Measurements from ENCODE around the gene BCAR3. TPM values are rescaled to one million over a fixed set of nuclear protein-coding genes. Genes with fewer than 3 reads are reported as not detected.
A peak's percentile ranks its signal among the peaks of the same experiment; 100 is the strongest.

BCAR3 gene
- total RNA-seq, 4 donors from 2014 or later = 17.3 to 72.7 (median 54.2) TPM

DNA sequence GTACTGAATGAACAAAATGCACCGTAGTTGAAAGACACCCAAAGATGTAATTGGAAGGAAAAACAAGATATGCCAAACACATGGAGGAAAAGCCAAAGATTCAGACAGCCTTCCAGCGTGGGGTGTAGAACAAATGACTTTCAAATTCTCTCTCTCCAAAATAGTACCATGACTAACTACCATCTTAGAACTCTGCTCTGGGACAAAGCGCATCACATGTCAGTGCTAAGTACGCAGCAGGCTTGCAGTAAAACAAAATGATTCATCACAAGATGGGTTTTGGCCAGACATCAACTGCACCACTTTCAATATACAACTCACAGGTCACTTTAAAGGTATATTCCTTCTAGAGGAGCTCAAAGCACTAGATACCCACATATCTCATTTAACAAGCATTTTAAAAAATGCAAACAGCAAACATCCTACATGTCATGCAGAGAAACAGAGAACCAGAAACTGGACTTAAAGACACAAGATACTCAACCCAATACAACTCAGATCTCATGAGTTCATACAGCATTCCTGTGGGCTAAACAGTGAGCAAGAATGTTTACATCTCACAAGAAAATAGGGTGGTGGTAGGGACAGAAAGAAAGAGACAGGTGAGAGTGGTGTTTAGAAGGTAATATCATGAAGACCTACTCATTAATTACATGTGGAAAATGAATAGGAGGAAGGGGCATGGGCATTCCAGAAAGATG is 75.7 kb downstream of the BCAR3 start:
- Histone ChIP-seq H3K27me3 (no peaks in the 10 kb centered on the region), H3K4me3 (no peak overlapping the region)

DNA sequence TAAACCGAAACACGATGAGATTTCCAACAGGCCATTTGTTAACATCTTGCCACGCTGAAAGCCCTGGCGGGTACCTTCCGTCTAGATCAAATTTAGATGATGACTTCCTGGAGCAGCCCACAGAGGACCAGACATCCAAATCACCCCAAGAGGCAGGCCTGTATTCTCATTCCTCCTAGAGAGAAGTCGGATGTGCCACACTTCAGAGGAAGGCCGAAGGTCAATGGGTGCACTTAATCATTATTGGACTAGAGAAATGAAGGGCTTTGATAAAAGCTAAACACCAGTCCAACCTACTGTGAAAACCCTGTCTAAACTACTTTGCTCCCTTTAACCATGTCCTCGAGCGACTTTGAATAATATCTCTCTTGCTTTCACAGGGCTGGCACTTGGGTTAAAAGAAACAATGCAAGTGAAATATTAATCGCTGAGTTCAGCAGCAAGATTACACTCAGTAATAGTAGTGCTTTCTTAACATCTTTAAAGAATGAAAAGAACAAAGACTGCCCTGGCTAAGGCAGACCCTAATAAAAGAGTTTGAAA is 76.5 kb downstream of the BCAR3 start:
- Histone ChIP-seq H3K4me1 (peaks cover 0 to 28% (median 0%) of the 10 kb centered on the region in 4 donors), H3K27ac (peak overlapping the region in 3 of 4 donors; percentile 18 to 80 (median 25)), H3K36me3 (no peaks in the 10 kb centered on the region), H3K4me3 (no peak overlapping the region), H3K27me3 (no peaks in the 10 kb centered on the region), H3K9me3 (no peaks in the 10 kb centered on the region)
- TF ChIP-seq POLR2A (IDR thresholded peaks at IDR 0.05) = no peak
- TF ChIP-seq, protein P1, sequence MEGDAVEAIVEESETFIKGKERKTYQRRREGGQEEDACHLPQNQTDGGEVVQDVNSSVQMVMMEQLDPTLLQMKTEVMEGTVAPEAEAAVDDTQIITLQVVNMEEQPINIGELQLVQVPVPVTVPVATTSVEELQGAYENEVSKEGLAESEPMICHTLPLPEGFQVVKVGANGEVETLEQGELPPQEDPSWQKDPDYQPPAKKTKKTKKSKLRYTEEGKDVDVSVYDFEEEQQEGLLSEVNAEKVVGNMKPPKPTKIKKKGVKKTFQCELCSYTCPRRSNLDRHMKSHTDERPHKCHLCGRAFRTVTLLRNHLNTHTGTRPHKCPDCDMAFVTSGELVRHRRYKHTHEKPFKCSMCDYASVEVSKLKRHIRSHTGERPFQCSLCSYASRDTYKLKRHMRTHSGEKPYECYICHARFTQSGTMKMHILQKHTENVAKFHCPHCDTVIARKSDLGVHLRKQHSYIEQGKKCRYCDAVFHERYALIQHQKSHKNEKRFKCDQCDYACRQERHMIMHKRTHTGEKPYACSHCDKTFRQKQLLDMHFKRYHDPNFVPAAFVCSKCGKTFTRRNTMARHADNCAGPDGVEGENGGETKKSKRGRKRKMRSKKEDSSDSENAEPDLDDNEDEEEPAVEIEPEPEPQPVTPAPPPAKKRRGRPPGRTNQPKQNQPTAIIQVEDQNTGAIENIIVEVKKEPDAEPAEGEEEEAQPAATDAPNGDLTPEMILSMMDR (IDR thresholded peaks at IDR 0.05) = no peak
- DNase-seq = peak in 1 of 3 donors; percentile 50

More for the DNA sequence above, 75.7 kb downstream of the BCAR3 start:
- Histone ChIP-seq H3K27ac (peak overlapping the region in 1 of 4 donors; percentile 80), H3K36me3 (no peaks in the 10 kb centered on the region), H3K9me3 (no peaks in the 10 kb centered on the region), H3K4me1 (peaks cover 0 to 21% (median 0%) of the 10 kb centered on the region in 4 donors)
- no peak for TF ChIP-seq POLR2A (IDR thresholded peaks at IDR 0.05)
- TF ChIP-seq, protein P1 (IDR thresholded peaks at IDR 0.05) = no peak
- peak in 1 of 3 donors; percentile 38 for DNase-seq

DNA sequence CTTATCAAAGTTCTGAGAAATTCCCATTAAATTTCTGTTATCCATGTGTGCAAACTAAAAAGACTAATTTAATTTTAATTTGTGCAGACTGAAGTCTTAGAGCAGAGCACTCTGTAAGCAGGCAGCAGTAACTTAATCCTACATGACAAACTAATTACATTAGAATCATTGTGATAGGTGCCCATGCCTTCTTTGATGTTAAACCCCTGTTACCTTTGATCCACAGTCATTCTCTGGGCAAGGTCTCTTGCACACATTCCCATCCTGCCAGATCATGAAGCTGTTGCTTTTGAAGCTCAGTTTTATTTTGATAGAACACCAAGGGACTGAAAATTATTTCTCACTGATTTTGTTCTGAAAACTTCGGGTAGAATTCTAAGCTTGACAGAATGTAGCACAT is 77.2 kb downstream of the BCAR3 start:
- Histone ChIP-seq H3K27me3 (no peaks in the 10 kb centered on the region), H3K36me3 (no peaks in the 10 kb centered on the region), H3K9me3 (no peaks in the 10 kb centered on the region), H3K27ac (peak overlapping the region in 3 of 4 donors; percentile 14 to 80 (median 18)), H3K4me1 (peaks cover 0 to 28% (median 0%) of the 10 kb centered on the region in 4 donors), H3K4me3 (no peak overlapping the region)
- TF ChIP-seq, protein P1 (IDR thresholded peaks at IDR 0.05) = no peak
- no peak for TF ChIP-seq POLR2A (IDR thresholded peaks at IDR 0.05)
- DNase-seq = peak in 1 of 3 donors; percentile 50

DNA sequence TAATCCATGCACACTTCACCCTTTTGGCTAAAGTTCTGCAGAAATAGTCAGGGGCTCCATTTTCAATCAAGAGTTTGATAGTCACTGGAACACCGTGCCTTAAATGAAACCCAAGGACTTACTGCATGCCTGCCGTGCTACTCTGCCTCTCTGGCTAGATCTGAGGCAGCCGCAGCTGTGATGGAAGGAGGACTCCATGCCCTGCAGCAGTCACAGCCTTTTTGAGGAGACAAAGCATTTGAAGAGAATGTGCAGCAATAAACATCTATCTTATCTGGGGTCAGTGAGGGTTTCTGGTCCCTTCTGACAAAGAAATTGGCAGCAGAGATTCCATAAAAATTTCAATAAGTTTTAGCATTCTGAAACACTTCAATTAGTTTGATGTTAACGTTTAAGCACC is 78.0 kb downstream of the BCAR3 start:
- Histone ChIP-seq H3K9me3 (no peaks in the 10 kb centered on the region), H3K27ac (no peak overlapping the region), H3K4me3 (no peak overlapping the region), H3K4me1 (peaks cover 0 to 28% (median 0%) of the 10 kb centered on the region in 4 donors), H3K27me3 (no peaks in the 10 kb centered on the region), H3K36me3 (no peaks in the 10 kb centered on the region)
- peak in 1 of 3 donors; percentile 38 for DNase-seq
- TF ChIP-seq, protein P1 (IDR thresholded peaks at IDR 0.05) = no peak
- TF ChIP-seq POLR2A (IDR thresholded peaks at IDR 0.05) = no peak

DNA sequence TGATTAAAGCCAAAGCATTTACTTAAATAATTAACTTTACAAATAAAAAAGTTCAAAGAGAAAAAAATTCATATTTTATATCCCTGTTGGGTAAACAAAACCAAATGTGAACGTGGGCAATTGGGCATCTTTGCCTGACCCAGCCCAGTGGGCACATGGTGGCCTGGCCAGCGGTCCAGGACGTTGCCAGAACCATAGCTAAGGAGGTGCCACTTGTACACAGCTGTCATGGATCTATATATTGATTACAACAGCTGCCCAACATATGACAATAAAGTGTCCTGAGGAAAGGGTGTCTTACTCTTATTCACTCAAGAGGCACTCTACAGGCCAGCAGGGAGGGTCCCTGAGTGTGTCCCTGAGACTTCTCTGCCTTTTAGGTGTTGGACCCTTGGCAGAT is 78.5 kb downstream of the BCAR3 start:
- Histone ChIP-seq H3K27me3 (no peaks in the 10 kb centered on the region), H3K36me3 (no peaks in the 10 kb centered on the region), H3K4me1 (peaks cover 0 to 29% (median 0%) of the 10 kb centered on the region in 4 donors), H3K27ac (no peak overlapping the region), H3K4me3 (no peak overlapping the region), H3K9me3 (no peaks in the 10 kb centered on the region)
- DNase-seq = peak in 1 of 3 donors; percentile 17
- TF ChIP-seq, protein P1 (IDR thresholded peaks at IDR 0.05) = no peak
- TF ChIP-seq POLR2A (IDR thresholded peaks at IDR 0.05) = no peak

All from Peyer's patch (tissue), 4 donors.